AG09319 (cell line): Measurements from ENCODE around the gene LCE3D.

ENCODE experiments used
- DNase-seq: peaks from one replicate; pipeline ENCODE4 v3.0.0-alpha.2; 2010; ENCODE audit warnings: low read depth; ENCODE audit errors: extremely low read depth
- CTCF ChIP-seq: IDR thresholded peaks from 2 replicates; pipeline ENCODE4 v1.5.1; 2011; ENCODE audit warnings: low read depth, mild to moderate bottlenecking, inconsistent platforms, low read length, moderate library complexity

LCE3D gene

GRCh38 chr1:152546704-152547103, 33.6 kb downstream of the LCE3D start:
- DNase-seq: no peak
- no peak for TF ChIP-seq CTCF

GRCh38 chr1:152543820-152544219, 36.5 kb downstream of the LCE3D start:
- no peak for DNase-seq
- TF ChIP-seq CTCF: no peak

- no peak for TF ChIP-seq CTCF
- DNase-seq: no peak
These were observed 40.4 kb downstream of the LCE3D start for GRCh38 chr1:152539901-152540300.

- no peak for DNase-seq
- no peak for TF ChIP-seq CTCF
These were observed 42.8 kb downstream of the LCE3D start for GRCh38 chr1:152537496-152537895.

- TF ChIP-seq CTCF: no peak
- no peak for DNase-seq
These were observed 44.5 kb downstream of the LCE3D start for GRCh38 chr1:152535774-152536173.

- TF ChIP-seq CTCF: peak; percentile 50
- DNase-seq: no peak
These were observed 46.9 kb downstream of the LCE3D start for GRCh38 chr1:152533327-152533938.
